HT1080 (cell line): Measurements from ENCODE around the gene C12orf57. TPM values are rescaled to one million over a fixed set of nuclear protein-coding genes. Genes with fewer than 3 reads are reported as not detected.

Experiments used
- DNase-seq: peaks from one replicate; pipeline ENCODE4 v3.0.0-alpha.2; 2015; ENCODE audit warnings: low read depth
- total RNA-seq: library from RNA; depleted of rRNA; stranded (reverse); fragments of >200 nt; shearing (Covaris generic); gene quantifications from 2 replicates; pipeline ENCODE4 v1.2.3, GENCODE V29; 2014

C12orf57 gene
- total RNA-seq, 1 experiment from 2014 or later = 127 TPM

DNA sequence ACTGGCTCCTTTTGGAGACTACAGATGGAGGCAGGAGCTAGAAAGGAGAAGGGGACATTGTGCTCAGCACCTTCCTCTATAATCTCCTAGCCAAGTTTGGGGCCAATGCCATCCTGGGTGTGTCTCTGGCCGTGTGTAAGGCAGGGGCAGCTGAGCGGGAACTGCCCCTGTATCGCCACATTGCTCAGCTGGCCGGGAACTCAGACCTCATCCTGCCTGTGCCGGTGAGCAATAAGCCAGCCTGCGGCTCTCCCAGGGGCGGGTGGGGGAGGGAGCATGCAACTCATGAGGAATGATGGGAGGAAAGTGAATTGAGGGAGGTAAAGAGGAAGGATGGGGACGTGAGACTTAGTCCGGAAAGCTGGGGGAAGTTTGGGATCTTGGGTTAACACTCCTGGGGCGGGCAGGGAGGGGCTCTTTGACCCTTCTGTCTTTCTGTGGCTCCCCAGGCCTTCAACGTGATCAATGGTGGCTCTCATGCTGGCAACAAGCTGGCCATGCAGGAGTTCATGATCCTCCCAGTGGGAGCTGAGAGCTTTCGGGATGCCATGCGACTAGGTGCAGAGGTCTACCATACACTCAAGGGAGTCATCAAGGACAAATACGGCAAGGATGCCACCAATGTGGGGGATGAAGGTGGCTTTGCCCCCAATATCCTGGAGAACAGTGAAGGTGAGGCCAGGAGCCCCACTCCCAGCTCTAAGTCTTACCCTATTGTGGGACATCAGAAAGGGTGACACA lies 26.2 kb upstream of the C12orf57 start:
- peak; percentile 63 for DNase-seq

DNA sequence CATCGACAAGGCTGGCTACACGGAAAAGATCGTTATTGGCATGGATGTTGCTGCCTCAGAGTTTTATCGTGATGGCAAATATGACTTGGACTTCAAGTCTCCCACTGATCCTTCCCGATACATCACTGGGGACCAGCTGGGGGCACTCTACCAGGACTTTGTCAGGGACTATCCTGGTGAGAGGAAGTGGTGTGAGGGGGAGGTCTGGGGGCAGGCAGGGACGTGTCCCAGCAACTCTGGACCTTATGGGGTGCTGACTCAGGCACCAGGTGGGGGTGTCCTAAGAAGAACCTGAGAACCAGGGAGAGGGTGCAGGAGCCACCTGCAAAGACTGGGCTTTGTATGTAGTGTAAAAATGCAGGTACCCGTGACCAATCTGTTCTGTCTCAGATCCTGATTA lies 24.2 kb upstream of the C12orf57 start:
- DNase-seq = no peak

DNA sequence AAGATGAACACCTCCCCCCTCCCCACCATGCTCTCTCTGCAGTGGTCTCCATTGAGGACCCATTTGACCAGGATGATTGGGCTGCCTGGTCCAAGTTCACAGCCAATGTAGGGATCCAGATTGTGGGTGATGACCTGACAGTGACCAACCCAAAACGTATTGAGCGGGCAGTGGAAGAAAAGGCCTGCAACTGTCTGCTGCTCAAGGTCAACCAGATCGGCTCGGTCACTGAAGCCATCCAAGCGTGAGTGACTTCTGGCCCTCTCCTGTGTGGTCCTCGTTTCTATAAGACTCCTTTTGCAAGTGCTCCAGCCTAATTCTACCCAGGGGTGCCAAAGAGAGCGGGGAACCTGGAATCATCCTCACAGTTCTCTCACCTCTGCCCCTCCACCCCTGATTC lies 22.3 kb upstream of the C12orf57 start:
- DNase-seq = no peak

DNA sequence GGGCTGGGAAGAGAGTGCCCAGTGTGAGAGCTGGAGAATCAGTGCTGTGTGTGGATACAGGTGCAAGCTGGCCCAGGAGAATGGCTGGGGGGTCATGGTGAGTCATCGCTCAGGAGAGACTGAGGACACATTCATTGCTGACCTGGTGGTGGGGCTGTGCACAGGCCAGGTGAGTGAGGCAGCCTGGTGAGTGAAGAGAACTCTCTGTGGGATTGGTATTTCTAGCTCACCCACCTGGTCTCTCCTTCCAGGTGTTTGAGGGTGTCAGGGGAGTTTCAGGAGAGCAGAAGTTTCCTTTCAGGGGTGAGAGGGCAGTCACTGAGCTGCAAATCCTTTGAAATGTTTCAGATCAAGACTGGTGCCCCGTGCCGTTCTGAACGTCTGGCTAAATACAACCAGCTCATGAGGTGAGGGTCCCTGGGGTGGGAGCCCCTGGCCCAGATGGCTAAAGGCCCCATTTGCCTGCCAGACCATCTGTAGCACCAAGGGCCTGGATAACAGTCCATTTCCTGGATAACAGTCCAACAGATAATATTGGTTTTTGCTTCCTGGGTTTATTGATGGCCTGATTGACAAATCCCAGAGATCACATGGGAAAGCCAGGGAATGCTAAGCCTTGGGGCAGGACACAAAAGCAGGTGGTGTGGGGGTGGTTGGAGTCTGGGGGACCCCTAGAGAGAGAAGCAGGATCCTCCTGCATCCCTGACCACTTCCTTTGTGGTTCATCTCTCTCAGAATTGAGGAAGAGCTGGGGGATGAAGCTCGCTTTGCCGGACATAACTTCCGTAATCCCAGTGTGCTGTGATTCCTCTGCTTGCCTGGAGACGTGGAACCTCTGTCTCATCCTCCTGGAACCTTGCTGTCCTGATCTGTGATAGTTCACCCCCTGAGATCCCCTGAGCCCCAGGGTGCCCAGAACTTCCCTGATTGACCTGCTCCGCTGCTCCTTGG lies 21.6 kb upstream of the C12orf57 start:
- DNase-seq = no peak

DNA sequence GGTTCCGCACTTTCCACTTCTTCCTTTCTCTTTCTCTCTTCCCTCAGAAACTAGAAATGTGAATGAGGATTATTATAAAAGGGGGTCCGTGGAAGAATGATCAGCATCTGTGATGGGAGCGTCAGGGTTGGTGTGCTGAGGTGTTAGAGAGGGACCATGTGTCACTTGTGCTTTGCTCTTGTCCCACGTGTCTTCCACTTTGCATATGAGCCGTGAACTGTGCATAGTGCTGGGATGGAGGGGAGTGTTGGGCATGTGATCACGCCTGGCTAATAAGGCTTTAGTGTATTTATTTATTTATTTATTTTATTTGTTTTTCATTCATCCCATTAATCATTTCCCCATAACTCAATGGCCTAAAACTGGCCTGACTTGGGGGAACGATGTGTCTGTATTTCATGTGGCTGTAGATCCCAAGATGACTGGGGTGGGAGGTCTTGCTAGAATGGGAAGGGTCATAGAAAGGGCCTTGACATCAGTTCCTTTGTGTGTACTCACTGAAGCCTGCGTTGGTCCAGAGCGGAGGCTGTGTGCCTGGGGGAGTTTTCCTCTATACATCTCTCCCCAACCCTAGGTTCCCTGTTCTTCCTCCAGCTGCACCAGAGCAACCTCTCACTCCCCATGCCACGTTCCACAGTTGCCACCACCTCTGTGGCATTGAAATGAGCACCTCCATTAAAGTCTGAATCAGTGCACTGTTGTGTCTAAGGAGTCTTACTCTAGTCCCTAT lies 20.7 kb upstream of the C12orf57 start:
- no peak for DNase-seq

DNA sequence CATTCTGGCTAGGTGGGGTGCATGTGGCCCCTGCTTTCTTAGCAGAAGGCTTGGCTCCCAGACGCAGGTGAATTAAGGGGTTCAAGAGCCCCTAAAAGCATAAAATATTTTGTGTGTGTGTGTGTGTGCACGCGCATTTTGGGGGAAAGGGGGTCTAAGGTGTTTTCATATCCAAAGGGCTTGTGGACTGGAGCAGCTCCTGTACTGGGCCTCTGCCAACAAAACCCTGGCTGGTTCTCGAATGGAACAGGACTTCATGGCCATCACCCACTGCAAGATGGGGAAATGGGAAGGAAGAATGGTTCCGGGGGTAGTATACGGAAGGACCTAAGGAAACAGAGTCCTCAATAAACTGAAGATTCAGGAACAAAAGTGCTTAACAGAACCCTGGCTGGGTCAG lies 20.0 kb upstream of the C12orf57 start:
- no peak for DNase-seq

DNA sequence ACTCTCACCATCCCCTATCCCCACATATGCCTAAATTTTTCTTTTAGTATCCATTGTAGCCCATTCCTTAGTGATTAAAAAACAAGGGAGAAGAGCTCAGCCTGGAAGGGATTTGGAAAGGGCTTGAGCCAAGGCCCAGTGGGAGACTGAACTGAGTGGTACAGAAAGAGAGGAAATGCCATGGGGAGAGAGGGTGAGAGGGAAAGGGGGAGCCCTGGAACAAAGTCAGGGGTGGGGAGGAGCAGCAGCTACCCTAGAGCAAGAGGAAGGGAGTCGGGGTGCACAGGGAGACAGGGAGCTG lies 18.6 kb upstream of the C12orf57 start:
- DNase-seq = no peak

DNA sequence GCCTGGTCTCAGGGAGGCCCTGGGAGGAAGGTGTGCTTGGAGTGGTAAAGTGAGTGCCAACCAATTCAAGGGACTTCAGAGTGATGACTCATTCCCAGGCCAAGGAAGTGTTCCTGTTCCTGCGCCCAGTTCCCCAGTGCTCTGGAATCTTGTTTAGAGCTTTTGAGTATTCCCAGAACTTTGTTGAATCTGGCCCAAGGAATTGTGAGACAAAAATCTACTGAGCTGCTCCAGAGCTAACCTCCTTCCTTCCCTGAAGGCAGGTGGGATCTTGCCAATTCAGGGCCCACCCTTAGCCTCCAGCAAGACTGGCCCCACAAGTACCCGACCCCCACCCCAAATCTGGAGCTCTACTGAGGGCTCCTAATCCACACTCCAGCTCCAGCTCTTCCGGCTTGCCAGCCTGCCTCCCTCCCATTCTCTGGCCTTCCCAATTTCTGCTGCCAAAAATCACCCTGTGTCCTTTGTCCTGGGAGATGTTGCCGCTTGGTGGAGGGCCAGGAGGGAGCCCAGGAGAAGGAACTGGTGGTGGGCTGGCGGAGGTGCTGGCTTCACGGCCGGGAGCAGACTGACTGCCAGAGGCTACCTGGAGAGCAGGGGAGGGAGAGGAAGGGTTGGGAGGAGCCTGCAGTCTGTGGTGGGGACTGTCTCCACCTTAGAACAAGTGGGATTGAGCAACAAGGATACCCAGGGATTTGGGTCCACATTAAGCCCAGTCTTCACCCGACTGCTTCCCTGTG lies 18.1 kb upstream of the C12orf57 start:
- peak; percentile 91 for DNase-seq

DNA sequence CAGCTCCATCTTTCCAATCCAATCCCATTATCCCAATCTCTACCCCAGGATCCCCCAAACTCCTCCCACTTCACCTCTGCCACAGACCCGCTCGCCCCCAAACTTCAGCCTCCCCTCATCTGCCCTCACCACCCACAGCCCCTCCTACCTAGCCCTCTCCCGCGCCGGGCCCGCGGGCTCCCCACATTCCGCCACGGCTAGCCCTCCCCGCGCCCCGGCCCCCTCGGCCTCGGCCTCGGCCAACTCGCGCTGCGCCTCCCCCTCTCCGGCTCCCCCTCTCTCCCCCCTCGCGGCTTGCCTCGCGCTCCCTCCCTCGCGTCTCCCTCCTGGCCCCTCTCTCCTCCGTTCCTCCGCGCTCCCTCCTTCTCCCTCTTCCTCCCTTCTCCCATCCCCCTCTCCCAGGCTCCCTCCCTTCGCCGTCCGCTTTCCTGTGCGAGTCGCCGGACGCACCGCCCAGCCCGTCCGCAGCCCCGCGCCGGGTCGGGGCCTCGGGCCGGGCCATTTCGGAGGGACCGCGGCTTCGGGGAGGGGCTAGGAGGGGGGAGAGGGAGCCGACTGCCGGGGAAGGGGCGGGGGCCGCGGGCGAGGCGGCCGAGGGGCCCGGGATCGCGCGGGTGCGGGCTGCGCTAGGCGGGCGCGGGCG lies 16.3 kb upstream of the C12orf57 start, which contains the start of gene ATN1:
TSS of gene ATN1 (plus strand) at position 581 of the 643 bp plus-strand sequence. CDS start 6,043 bp downstream, outside the sequence.
- DNase-seq = peak; percentile 55

DNA sequence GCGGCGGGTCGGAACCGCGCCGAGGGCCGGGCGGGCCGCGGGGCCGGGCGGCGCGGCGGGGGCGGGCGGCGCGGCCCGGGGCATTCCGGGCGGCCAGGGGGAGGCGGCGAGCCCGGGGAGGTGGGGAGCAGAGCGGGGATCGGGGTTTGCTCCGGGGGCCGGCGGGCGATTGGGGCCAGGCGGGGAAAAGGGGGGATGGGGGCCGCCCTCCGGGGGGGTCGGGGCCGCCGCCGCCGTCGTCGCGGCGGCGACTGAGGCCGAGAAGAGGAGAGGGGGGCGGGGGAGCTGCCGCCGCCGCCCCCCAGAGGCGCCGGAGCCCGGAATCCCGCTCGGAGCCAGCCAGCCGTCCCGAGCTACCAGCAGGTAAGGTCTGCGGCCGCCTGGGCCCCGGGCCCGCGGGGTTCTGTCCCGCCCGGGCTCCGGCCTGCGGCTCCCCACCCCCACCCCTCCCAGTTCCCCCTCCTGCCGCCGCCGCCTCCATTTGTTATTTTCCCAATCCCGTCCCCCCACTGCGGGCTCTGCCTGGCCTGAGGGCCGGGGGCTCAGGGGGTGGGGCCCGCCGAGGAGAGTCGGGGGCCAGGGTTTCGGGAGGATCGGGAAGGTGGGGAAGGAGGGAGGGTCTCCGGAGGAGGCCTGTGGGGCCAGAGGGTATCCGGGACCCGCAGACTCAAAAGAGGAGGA lies 15.7 kb upstream of the C12orf57 start:
- no peak for DNase-seq

DNA sequence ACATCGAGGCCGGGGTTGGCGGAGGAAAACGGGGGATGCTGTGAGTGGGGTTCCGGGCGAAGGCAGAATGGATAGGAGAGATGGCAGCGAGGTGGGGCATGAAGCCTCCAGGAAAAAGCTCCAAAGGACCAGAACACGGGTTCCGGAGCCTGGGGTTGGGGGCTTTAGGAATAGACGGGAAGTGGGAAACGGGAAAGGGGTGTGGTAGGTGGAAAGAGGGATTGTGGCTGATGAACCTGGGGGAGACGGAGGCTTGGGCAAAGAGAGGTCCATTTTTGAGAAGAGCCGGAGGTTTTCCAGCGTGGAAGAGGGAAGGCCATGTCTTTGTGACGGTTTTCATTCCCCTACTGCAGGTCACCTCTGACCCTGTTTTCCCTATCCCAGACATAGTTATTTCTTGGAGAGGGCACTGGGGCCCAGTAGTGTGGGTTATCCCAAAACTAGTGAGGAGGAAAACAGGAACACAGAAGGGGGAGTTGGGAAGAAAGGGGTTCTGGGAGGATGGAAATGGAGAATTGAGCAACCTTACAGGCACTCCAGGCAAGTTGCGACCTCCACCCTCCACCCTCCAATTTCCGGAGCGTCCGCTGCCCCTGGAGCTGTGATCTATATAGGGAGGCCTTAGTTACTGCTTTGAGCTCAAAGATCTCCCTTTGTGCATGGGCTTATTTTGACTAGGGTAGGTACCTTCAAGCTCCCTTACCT lies 15.0 kb upstream of the C12orf57 start:
- DNase-seq = no peak

DNA sequence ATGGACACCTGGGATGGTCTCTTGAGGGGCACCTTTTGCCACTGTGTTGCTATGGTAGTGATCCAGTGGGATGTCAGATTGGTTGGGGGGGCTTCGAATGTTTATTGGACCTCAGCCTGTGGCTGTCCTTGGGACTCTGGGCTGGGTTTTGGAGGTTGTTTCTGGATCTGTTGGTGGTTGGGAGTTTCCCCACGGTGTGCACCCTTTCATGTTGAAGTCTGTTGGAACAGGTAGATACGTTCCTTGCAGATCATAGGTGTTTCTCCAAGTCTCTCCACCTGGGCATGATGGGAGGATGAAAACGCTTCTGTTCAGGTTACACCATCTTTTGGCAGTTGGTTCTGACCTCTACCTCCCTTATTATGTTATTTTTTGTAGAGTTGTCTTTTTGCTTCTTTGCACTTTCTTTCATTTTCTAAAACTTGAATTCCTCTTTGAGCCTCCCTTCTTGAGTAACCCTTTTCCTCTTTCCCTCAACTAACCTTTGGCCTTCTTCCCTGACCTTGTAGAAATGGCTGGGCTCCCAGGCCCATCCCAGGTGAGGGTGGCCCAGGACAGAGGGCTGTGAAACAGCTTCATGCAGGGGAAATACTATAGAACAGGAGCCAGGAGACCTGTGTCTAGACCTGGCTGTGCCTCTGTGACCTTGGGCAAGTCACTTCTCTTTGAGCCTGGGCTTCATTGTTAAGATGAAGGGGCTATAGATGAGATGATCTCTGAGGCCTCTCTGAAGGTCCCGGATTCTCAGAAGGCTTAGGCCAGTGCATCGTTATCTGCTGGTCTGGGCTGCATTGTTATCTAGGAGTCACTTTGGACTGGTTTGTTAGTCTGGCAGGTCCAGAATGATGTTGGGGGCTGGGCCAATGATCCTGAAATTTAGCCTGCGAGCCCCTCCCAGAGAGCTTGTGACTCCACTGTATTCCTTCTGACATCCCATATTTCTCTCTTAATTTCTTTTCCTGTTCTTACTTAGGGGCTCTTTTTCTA lies 14.1 kb upstream of the C12orf57 start:
- no peak for DNase-seq

DNA sequence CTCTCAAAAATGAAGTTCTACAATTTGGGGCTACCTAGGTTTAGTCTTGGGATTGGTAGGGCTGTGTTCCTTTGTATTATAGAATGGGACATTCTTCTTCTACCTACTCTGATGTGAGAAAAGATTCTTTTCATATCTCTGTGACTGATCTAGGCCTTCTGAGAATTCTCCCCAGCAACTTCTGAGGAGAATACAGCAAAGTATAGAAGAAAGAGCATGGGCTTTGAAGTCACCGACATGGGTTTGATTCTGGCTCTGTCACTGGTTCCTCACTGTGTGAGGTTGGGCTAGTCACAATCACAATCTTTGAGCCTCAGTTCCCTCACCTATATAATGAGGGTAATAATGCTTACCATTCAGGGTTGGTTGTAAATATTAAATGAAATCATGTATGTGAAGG lies 11.1 kb upstream of the C12orf57 start:
- no peak for DNase-seq

DNA sequence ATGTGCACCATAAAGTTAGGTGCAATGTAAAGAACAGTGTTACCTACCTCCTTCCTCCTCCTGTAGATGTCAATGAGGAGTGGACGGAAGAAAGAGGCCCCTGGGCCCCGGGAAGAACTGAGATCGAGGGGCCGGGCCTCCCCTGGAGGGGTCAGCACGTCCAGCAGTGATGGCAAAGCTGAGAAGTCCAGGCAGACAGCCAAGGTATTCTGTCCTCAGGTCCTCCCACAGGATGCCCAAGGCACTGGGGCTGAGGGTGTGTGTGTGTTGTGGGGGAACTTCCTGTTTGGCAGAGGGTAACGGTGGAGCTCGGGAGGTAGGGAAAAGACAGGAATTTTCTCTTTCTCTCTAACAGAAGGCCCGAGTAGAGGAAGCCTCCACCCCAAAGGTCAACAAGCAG lies 9.7 kb upstream of the C12orf57 start:
- DNase-seq = no peak

DNA sequence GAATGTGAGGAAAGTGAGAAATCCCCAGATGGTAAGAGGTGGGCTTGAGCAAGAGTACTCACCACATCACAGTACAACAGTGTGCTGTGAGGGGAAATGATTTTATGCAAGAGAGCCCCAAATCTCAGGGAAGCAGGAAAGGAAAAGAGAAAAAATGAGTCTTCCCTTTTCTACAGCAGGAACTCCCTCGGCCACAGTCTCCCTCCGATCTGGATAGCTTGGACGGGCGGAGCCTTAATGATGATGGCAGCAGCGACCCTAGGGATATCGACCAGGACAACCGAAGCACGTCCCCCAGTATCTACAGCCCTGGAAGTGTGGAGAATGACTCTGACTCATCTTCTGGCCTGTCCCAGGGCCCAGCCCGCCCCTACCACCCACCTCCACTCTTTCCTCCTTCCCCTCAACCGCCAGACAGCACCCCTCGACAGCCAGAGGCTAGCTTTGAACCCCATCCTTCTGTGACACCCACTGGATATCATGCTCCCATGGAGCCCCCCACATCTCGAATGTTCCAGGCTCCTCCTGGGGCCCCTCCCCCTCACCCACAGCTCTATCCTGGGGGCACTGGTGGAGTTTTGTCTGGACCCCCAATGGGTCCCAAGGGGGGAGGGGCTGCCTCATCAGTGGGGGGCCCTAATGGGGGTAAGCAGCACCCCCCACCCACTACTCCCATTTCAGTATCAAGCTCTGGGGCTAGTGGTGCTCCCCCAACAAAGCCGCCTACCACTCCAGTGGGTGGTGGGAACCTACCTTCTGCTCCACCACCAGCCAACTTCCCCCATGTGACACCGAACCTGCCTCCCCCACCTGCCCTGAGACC lies 8.2 kb upstream of the C12orf57 start:
- DNase-seq = no peak

DNA sequence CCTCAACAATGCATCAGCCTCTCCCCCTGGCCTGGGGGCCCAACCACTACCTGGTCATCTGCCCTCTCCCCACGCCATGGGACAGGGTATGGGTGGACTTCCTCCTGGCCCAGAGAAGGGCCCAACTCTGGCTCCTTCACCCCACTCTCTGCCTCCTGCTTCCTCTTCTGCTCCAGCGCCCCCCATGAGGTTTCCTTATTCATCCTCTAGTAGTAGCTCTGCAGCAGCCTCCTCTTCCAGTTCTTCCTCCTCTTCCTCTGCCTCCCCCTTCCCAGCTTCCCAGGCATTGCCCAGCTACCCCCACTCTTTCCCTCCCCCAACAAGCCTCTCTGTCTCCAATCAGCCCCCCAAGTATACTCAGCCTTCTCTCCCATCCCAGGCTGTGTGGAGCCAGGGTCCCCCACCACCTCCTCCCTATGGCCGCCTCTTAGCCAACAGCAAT lies 7.6 kb upstream of the C12orf57 start:
- DNase-seq = no peak
